GM12872 (cell line): ENCODE results near the gene TLL2.

Source experiments
- CTCF ChIP-seq: IDR thresholded peaks from 3 replicates; pipeline ENCODE4 v1.5.1; 2011; ENCODE audit warnings: low read depth, mild to moderate bottlenecking, low read length, moderate library complexity; ENCODE audit not compliant: insufficient read depth

TLL2 gene

GRCh38 chr10:96478355-96478754 lies 35.4 kb downstream of the TLL2 start:
- no peak for TF ChIP-seq CTCF

- no peak for TF ChIP-seq CTCF
These were observed 39.9 kb downstream of the TLL2 start for GRCh38 chr10:96473866-96474265.

GRCh38 chr10:96470116-96470743 lies 43.5 kb downstream of the TLL2 start:
- peak; percentile 81 for TF ChIP-seq CTCF

GRCh38 chr10:96468845-96469244 lies 44.9 kb downstream of the TLL2 start:
- no peak for TF ChIP-seq CTCF

- TF ChIP-seq CTCF = no peak
These were observed 48.1 kb downstream of the TLL2 start for GRCh38 chr10:96465599-96465998.

GRCh38 chr10:96463562-96463961 lies 50.2 kb downstream of the TLL2 start:
- no peak for TF ChIP-seq CTCF

GRCh38 chr10:96462606-96463151 lies 51.0 kb downstream of the TLL2 start:
- TF ChIP-seq CTCF = no peak
